ENCODE results near the gene RHOJ.

GRCh38 chr14:63275611-63276010 lies 71.4 kb downstream of the RHOJ start:
- TF ChIP-seq CTCF (conservative IDR thresholded peaks at IDR 0.05; ENCODE audit: low read depth, low read length) = no peak
- no peak for TF ChIP-seq RCOR1 (IDR thresholded peaks at IDR 0.05; ENCODE audit: insufficient replicate concordance, low read length)
- no peak for TF ChIP-seq POLR2A (IDR thresholded peaks at IDR 0.05; ENCODE audit: low read depth, low read length)
- TF ChIP-seq MAZ (IDR thresholded peaks at IDR 0.05; ENCODE audit: borderline replicate concordance, low read depth, low read length) = no peak
- no peak for TF ChIP-seq RAD21 (IDR thresholded peaks at IDR 0.05; ENCODE audit: low read length)
- no peak for TF ChIP-seq ELK1 (IDR thresholded peaks at IDR 0.05; ENCODE audit: borderline replicate concordance, low read depth, low read length)
- TF ChIP-seq BHLHE40 (IDR thresholded peaks at IDR 0.05; ENCODE audit: low read depth, low read length) = no peak
- no peak for TF ChIP-seq NFE2L2 (IDR thresholded peaks at IDR 0.05; ENCODE audit: low read depth, low read length)

Data from IMR-90 (cell line).